Central memory CD4-positive, alpha-beta T cell (primary cell): ENCODE data around the gene UBXN4.

Experiments
- DNase-seq: peaks from one replicate; pipeline ENCODE4 v3.0.0; 2022

UBXN4 gene

GRCh38 chr2:135815269-135815668 is 73.6 kb downstream of the UBXN4 start:
- DNase-seq = no peak

GRCh38 chr2:135817466-135817865 is 75.8 kb downstream of the UBXN4 start:
- no peak for DNase-seq

- no peak for DNase-seq
These were observed 76.3 kb downstream of the UBXN4 start for GRCh38 chr2:135817951-135818350.

- DNase-seq = no peak
These were observed 77.4 kb downstream of the UBXN4 start for GRCh38 chr2:135818937-135819610.

GRCh38 chr2:135820003-135820618 is 78.5 kb downstream of the UBXN4 start:
- peak; percentile 13 for DNase-seq

- DNase-seq = no peak
These were observed 79.5 kb downstream of the UBXN4 start for GRCh38 chr2:135821190-135821589.

GRCh38 chr2:135822855-135823254 is 81.2 kb downstream of the UBXN4 start:
- DNase-seq = no peak

GRCh38 chr2:135825131-135825530 is 83.5 kb downstream of the UBXN4 start:
- no peak for DNase-seq

GRCh38 chr2:135825550-135826176 is 84.0 kb downstream of the UBXN4 start:
- no peak for DNase-seq

- no peak for DNase-seq
These were observed 84.9 kb downstream of the UBXN4 start for GRCh38 chr2:135826544-135826943.

- no peak for DNase-seq
These were observed 87.9 kb downstream of the UBXN4 start for GRCh38 chr2:135829378-135830135.

GRCh38 chr2:135831180-135831812 is 89.6 kb downstream of the UBXN4 start:
- DNase-seq = no peak

GRCh38 chr2:135832891-135833290 is 91.2 kb downstream of the UBXN4 start:
- no peak for DNase-seq
